Measurements from ENCODE around the gene TMEM217. TPM values are rescaled to one million over a fixed set of nuclear protein-coding genes. Genes with fewer than 3 reads are reported as not detected.

TMEM217 gene
- total RNA-seq, 1 donor from 2014 or later = 0.26 TPM

DNA sequence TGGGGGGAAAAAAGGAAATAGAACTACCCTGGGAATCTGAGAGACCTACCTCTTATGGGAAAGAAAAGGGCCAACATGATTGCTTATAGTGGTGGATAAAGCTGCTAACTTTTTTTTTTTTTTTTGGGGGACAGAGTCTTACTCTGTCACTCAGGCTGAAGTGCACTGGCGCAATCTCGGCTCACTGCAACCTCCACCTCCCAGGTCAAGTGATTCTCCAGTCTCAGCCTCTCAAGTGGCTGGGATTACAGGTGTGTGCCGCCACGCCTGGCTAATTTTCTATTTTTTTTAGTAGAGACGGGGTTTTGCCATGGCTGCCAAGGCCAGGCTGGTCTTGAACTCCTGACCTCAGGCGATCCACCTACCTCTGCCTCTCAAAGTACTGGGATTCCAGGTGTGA lies 39.9 kb downstream of the TMEM217 start:
- DNase-seq (ENCODE audit: low read depth) = no peak
- no peaks in the 10 kb centered on the region for H3K27me3 ChIP-seq (ENCODE audit: control insufficient read depth, insufficient read depth, low read length)
- H3K36me3 ChIP-seq (ENCODE audit: control insufficient read depth, insufficient read depth, low read length) = no peaks in the 10 kb centered on the region
- TF ChIP-seq, protein P1, sequence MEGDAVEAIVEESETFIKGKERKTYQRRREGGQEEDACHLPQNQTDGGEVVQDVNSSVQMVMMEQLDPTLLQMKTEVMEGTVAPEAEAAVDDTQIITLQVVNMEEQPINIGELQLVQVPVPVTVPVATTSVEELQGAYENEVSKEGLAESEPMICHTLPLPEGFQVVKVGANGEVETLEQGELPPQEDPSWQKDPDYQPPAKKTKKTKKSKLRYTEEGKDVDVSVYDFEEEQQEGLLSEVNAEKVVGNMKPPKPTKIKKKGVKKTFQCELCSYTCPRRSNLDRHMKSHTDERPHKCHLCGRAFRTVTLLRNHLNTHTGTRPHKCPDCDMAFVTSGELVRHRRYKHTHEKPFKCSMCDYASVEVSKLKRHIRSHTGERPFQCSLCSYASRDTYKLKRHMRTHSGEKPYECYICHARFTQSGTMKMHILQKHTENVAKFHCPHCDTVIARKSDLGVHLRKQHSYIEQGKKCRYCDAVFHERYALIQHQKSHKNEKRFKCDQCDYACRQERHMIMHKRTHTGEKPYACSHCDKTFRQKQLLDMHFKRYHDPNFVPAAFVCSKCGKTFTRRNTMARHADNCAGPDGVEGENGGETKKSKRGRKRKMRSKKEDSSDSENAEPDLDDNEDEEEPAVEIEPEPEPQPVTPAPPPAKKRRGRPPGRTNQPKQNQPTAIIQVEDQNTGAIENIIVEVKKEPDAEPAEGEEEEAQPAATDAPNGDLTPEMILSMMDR (IDR thresholded peaks at IDR 0.05; ENCODE audit: insufficient read depth, low read length, severe bottlenecking) = no peak
- H3K4me3 ChIP-seq (ENCODE audit: low read depth, low read length) = no peak overlapping the region
- no peak for FAIRE-seq

DNA sequence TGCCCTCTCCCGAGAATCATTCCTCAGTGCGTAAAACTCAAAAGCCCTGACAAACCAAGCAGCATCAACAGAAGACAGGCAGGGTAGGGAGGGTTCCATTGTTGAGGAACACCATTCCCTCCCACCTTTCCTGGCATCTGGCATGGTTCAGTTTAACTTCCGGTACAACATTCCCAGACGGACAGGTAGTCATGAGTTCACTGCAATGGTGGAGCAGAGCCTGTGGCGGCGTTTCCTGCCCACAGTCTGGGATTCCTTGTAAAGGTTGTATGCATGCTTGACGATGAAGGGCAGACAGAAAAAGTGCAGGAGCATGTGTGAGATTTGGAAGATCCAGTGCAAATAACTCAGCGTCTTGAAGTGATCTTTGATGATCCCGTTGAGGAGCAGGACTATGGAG lies 45.7 kb downstream of the TMEM217 start:
- FAIRE-seq (no peak), DNase-seq (ENCODE audit: low read depth) (no peak)
- Histone ChIP-seq H3K27me3 (ENCODE audit: control insufficient read depth, insufficient read depth, low read length) (no peaks in the 10 kb centered on the region), H3K4me3 (ENCODE audit: low read depth, low read length) (no peak overlapping the region), H3K36me3 (ENCODE audit: control insufficient read depth, insufficient read depth, low read length) (no peaks in the 10 kb centered on the region)
- TF ChIP-seq, protein P1 (IDR thresholded peaks at IDR 0.05; ENCODE audit: insufficient read depth, low read length, severe bottlenecking) = no peak

DNA sequence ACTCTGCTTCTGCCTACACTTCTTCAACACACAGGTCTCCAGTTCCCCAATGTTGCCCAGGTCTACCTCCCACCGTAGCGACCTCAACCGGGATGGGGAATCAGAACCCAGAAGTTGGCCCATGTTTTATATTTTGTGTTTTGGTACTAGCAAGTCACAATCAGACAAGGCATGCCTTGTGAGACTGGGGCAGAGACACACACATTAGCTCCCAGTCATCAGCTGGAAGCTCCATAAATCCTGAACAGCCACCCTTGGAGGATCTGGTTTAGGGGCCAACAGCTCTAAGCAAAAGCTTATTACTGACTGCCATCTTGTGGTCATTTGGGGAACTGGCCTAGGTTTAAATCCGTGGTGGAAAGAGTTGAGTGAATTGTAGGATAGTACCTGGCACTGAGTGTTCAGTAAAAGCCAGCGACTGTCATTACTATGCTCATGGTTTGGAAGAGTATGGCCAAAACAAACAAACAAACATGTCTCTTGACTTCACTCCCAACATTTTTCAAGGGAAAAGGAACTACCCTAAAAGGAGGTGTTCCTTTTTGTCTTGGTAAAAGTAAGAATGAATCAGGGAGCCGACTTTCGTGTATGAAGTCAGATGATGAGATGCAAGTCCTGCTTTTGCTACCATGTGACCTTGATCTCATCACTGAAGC lies 47.5 kb downstream of the TMEM217 start:
- no peak for FAIRE-seq
- peak; percentile 68 for DNase-seq (ENCODE audit: low read depth)
- Histone ChIP-seq H3K36me3 (ENCODE audit: control insufficient read depth, insufficient read depth, low read length) (no peaks in the 10 kb centered on the region), H3K27me3 (ENCODE audit: control insufficient read depth, insufficient read depth, low read length) (no peaks in the 10 kb centered on the region), H3K4me3 (ENCODE audit: low read depth, low read length) (no peak overlapping the region)
- TF ChIP-seq, protein P1 (IDR thresholded peaks at IDR 0.05; ENCODE audit: insufficient read depth, low read length, severe bottlenecking) = peak; percentile 84

DNA sequence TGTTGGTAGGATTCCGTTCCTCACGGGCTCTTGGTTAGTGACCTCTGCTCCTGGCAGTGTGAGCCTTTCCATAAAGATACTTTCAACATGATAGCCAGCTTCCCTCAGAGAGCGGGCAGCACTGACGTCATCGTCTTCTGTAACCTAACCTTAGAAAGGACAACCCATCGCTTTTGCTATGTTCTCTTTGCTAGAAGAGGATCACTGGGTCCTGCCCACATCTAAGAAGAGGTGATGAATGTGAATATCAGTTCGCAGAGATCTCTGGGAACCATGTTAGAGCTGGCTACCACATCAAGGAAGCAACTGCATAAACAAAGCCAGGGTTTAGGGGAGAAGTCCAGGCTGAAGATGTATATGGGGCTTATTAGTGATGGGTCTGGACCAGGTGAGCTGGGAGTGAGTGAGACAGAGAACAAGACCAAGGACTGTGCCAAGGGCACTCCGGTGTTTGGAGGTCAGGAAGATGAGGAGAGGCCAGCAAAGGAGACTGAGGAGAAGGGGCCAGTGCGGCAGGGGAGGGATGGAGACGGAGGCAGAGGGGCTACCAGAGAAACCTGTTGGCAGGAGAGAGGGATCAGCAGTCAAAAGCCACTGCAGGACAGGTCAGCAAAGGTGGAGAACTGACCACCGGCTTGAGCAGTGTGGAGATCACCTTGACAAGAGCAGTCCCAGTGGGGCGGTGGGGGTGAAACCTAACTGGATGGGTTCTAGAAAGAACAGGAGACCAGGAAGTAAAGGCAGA lies 48.3 kb downstream of the TMEM217 start:
- DNase-seq (ENCODE audit: low read depth) = no peak
- TF ChIP-seq, protein P1 (IDR thresholded peaks at IDR 0.05; ENCODE audit: insufficient read depth, low read length, severe bottlenecking) = no peak
- Histone ChIP-seq H3K27me3 (ENCODE audit: control insufficient read depth, insufficient read depth, low read length) (no peaks in the 10 kb centered on the region), H3K36me3 (ENCODE audit: control insufficient read depth, insufficient read depth, low read length) (no peaks in the 10 kb centered on the region), H3K4me3 (ENCODE audit: low read depth, low read length) (no peak overlapping the region)
- no peak for FAIRE-seq

DNA sequence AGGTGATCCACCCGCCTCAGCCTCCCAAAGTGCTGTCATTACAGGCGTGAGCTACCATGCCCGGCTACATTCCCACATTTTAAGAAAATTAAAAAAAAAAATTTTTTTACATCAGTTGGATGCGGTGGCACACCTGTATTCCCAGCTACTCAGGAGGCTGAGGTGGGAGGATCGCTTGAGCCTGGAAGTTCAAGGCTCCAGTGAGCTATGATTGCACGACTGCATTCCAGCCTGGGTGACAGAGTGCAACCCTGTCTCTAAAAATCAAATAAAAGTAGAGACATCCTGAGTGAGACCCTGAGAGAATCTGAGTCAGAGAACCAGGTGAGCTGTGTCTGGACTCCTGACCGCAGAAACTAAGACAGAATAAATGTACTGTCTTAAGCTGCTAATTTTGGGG lies 49.2 kb downstream of the TMEM217 start:
- DNase-seq (ENCODE audit: low read depth) (no peak), FAIRE-seq (no peak)
- Histone ChIP-seq H3K36me3 (ENCODE audit: control insufficient read depth, insufficient read depth, low read length) (no peaks in the 10 kb centered on the region), H3K27me3 (ENCODE audit: control insufficient read depth, insufficient read depth, low read length) (no peaks in the 10 kb centered on the region), H3K4me3 (ENCODE audit: low read depth, low read length) (no peak overlapping the region)
- TF ChIP-seq, protein P1 (IDR thresholded peaks at IDR 0.05; ENCODE audit: insufficient read depth, low read length, severe bottlenecking) = no peak

All from bronchial epithelial cell (primary cell).